Natural killer cell treated with Interleukin-12 subunit alpha and Interleukin-12 subunit beta and Interleukin-15 and Interleukin-18, amount 100 ng/mL, for 72 hours (primary cell): ENCODE measurements around the gene TMEM62. TPM values are rescaled to one million over a fixed set of nuclear protein-coding genes. Genes with fewer than 3 reads are reported as not detected.
"Not testable (repeated sequence)": the region's sequence is repeated elsewhere in the genome, so short reads cannot be mapped to it uniquely, and the experiment has no call there.

Experiments used
- ATAC-seq, 2 donors: fragments of 150-1000 bp; cut with Tn5 transposase in 1 of 2; sonication (Bioruptor Pico), chemical (Tn5 transposase) in 1 of 2; 2 replicates each; pipeline ENCODE4 v1.10.0; 2021
- DNase-seq: peaks from one replicate; pipeline ENCODE4 v3.0.0; 2022; ENCODE audit warnings: low spot score
- H3K27ac Mint-ChIP-seq, 2 donors: 1 replicate in 1 of 2; 2 replicates in 1 of 2; pipeline ENCODE4 v1.8.0; 2022; ENCODE audit warnings: mixed read lengths in 2 of 2, mild to moderate bottlenecking in 1 of 2, moderate library complexity in 1 of 2
- H3K27me3 Mint-ChIP-seq, 2 donors: 1 replicate in 1 of 2; 2 replicates in 1 of 2; pipeline ENCODE4 v1.8.0; 2022; ENCODE audit warnings: mixed read lengths in 2 of 2
- H3K36me3 Mint-ChIP-seq: one replicate; pipeline ENCODE4 v1.8.0; 2022; ENCODE audit warnings: mixed read lengths
- H3K4me1 Mint-ChIP-seq, 2 donors: 1 replicate in 1 of 2; 2 replicates in 1 of 2; pipeline ENCODE4 v1.8.0; 2022; ENCODE audit warnings: low read depth in 2 of 2, mixed read lengths in 2 of 2, mild to moderate bottlenecking in 1 of 2
- H3K4me3 Mint-ChIP-seq: one replicate; pipeline ENCODE4 v1.8.0; 2022; ENCODE audit warnings: mixed read lengths
- H3K9me3 Mint-ChIP-seq: 2 replicates; pipeline ENCODE4 v1.8.0; 2022; ENCODE audit warnings: mixed read lengths
- total RNA-seq, 2 donors: library from RNA; stranded (reverse); gene quantifications; one replicate each; pipeline ENCODE4 v1.2.3, GENCODE V29; 2022

TMEM62 gene
- total RNA-seq, 2 donors from 2014 or later, result 25.5 to 40.3 TPM

DNA sequence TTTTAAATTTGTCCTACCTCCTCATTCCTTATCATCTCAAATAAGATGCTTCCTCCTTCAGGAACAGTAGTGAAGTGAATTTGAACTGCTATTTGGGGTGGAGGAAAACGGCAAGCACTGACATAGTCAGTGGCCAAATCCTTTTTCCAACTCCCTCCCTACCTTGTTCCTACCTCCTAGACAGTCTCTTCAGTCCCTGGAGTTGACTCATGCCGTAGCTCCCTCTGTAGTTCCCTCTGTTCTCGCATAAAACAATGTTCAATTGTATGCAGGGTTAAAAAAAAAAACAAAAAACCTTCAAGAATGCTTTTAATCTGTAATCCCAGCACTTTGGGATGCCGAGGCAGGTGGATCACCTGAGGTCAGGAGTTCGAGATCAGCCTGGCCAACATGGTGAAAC lies 29.0 kb upstream of the TMEM62 start:
- Mint-ChIP-seq H3K9me3 (no peaks in the 10 kb centered on the region), H3K4me1 (peaks cover 59 to 63% of the 10 kb centered on the region in 2 donors), H3K4me3 (peak overlapping the region; percentile 75), H3K27me3 (peaks cover 0 to 4% of the 10 kb centered on the region in 2 donors), H3K36me3 (peaks cover 33% of the 10 kb centered on the region), H3K27ac (peak overlapping the region; percentile 60 to 100)
- ATAC-seq, result no peak
- DNase-seq, result no peak

DNA sequence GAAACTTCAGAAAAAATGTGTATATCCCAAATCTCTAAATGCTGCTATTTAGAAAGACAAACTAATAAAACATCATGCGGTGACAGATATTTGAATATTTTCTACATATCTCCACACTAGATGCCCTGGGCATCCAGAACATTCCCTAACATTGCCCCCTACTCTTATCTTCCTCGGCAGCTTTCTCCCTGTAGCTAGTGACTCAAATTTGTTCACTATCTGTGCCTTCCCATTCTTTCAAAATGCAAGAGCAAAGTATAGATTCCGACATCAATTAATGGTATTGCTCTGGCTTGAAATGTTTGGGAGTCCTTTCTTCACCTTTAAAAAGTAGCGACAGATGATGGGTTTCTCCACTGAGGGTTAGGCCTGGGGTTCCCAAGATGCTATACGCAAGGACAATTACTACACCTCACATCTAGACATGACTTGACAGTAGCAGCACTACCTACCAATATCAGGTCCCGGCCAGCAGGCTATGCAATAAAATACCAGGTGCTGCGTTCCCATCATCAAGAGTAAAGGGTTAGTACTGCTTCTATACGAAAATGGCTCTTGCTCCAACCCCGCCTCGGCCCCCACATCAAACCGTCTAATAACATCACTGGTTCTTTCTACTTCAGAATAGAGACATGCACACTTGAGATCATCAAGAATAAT lies 28.2 kb upstream of the TMEM62 start:
- peak overlapping the region; percentile 99 to 100 for H3K27ac Mint-ChIP-seq
- ATAC-seq (peak; percentile 30 to 58), DNase-seq (no peak)
- peaks cover 0 to 4% of the 10 kb centered on the region in 2 donors for H3K27me3 Mint-ChIP-seq
- H3K36me3 Mint-ChIP-seq, result peaks cover 30% of the 10 kb centered on the region
- peaks cover 54 to 56% of the 10 kb centered on the region in 2 donors for H3K4me1 Mint-ChIP-seq
- peak overlapping the region; percentile 89 for H3K4me3 Mint-ChIP-seq
- no peaks in the 10 kb centered on the region for H3K9me3 Mint-ChIP-seq

DNA sequence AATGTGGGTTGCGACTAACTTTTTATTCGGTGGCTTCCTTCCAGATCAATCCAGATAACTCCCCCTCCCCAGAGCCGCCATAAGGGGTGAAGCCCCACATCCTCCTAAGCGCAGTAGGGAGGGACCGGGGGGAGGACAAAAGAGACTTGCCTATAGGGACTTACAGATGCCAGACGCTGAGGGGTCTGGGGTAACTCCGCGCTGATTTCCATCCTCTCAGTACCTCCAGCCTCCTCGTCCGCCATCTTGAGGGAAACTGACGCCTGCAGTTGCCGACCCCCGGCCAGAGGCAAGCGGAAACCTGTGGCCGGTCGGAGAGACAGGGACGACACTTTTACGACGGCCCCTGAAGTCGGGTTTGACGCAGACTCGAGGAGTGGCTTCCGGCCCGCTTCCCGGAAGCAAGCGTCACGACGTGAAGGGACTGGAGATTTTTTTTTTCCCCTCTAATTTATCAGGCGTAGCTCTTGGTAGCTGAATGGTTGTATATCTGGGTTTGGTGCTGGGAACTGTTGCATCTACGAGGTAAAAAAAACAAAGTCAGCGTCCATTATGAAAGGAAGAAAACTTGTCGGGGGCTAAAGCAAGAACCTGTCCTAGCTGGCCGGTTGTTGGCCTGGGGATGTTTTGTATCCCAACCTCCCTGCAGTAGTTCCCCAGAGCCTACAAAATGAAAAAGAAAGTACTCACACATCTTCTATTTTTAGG lies 27.5 kb upstream of the TMEM62 start, which contains the start of gene UBR1:
TSS of gene UBR1 (minus strand) at position 261 of the 708 bp plus-strand sequence. CDS start at position 245, 16 bp downstream.
- Mint-ChIP-seq H3K36me3 (peaks cover 24% of the 10 kb centered on the region), H3K4me1 (peaks cover 49% of the 10 kb centered on the region in 2 donors)

DNA sequence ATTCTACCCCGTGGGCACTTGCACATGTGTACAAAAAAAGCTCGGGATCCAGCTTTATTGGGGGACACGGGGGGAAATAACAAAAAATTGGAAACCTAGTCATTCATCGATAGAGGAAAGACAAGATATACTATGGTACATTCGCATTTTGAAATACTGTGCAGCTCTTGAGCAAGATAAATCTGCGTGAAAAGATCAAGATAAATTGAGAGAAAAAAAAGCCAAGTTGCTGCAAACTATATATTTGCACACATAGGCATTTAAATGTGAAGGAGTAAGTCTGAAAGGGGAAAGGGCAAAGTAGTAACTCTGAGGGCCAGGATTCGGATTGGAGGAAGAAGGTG lies 26.9 kb upstream of the TMEM62 start:
- peaks cover 20% of the 10 kb centered on the region for H3K36me3 Mint-ChIP-seq
- no peak for DNase-seq
- H3K27me3 Mint-ChIP-seq, result peaks cover 0 to 4% of the 10 kb centered on the region in 2 donors
- ATAC-seq, result no peak
- peaks cover 44% of the 10 kb centered on the region in 2 donors for H3K4me1 Mint-ChIP-seq
- H3K4me3 Mint-ChIP-seq, result peak overlapping the region; percentile 89
- H3K27ac Mint-ChIP-seq, result peak overlapping the region; percentile 99 to 100
- H3K9me3 Mint-ChIP-seq, result no peaks in the 10 kb centered on the region

More for the DNA sequence above, 27.5 kb upstream of the TMEM62 start, which contains the start of gene UBR1:
- peak within 1 kb of the TSS; percentile 89 for H3K4me3 Mint-ChIP-seq
- peak within 1 kb of the TSS; percentile 99 to 100 for H3K27ac Mint-ChIP-seq
- DNase-seq, result peak; percentile 96
- peak; percentile 96 to 98 for ATAC-seq
- H3K27me3 Mint-ChIP-seq, result peaks cover 0 to 4% of the 10 kb centered on the region in 2 donors
- H3K9me3 Mint-ChIP-seq, result no peaks in the 10 kb centered on the region

DNA sequence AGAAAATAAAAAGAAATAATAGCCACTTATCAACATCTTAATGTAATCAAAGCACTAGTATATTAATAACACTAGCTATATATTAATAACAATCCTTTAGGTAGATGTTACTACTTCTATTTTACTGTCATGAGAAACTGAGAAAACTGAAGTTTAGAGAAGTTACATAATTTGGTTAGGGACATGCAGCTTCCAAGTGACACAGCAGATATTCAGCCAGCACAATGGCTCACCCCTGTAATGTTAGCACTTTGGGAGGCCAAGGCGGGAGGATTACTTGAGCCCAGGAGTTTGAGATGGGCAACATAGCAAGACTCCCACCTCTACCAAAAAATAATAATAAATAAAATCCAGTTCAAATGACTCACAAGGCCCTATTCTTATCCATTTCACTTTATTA lies 25.6 kb upstream of the TMEM62 start:
- DNase-seq (no peak), ATAC-seq (no peak)
- Mint-ChIP-seq H3K36me3 (peaks cover 12% of the 10 kb centered on the region), H3K4me3 (no peak overlapping the region), H3K27me3 (peaks cover 0 to 4% of the 10 kb centered on the region in 2 donors), H3K27ac (no peak overlapping the region), H3K4me1 (peaks cover 34 to 35% of the 10 kb centered on the region in 2 donors), H3K9me3 (no peaks in the 10 kb centered on the region)

DNA sequence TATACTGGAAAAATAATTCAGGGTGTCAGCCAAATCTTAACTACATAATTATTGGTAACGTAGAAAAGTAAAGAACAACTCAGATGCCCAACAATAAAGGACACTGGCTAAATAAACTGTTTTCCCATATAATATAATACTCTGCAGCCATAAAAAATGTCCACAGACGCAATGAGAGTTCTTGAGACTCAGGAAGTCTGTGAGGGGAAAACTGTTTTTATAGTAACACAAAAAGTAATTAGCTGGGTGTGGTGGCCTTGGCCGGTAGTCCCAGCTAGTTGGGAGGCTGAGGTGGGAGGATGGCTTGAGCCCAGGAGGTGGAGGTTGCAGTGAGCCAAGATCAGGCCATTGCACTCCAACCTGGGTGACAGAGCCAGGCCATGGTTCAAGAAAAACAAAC lies 22.0 kb upstream of the TMEM62 start:
- ATAC-seq (no peak), DNase-seq (no peak)
- no peaks in the 10 kb centered on the region for H3K9me3 Mint-ChIP-seq
- peaks cover 4 to 5% of the 10 kb centered on the region in 2 donors for H3K27me3 Mint-ChIP-seq
- H3K4me3 Mint-ChIP-seq, result no peak overlapping the region
- peaks cover 6 to 8% of the 10 kb centered on the region in 2 donors for H3K4me1 Mint-ChIP-seq
- no peaks in the 10 kb centered on the region for H3K36me3 Mint-ChIP-seq
- H3K27ac Mint-ChIP-seq, result no peak overlapping the region

GRCh38 chr15:43118286-43118685 lies 15.1 kb upstream of the TMEM62 start:
- ATAC-seq, result no peak
- no peaks in the 10 kb centered on the region for H3K36me3 Mint-ChIP-seq
- H3K4me1 Mint-ChIP-seq, result peaks cover 12 to 24% of the 10 kb centered on the region in 2 donors
- H3K4me3 Mint-ChIP-seq, result no peak overlapping the region
- DNase-seq, result no peak
- peaks cover 0 to 8% of the 10 kb centered on the region in 2 donors for H3K27me3 Mint-ChIP-seq
- no peaks in the 10 kb centered on the region for H3K9me3 Mint-ChIP-seq
- no peak overlapping the region for H3K27ac Mint-ChIP-seq

DNA sequence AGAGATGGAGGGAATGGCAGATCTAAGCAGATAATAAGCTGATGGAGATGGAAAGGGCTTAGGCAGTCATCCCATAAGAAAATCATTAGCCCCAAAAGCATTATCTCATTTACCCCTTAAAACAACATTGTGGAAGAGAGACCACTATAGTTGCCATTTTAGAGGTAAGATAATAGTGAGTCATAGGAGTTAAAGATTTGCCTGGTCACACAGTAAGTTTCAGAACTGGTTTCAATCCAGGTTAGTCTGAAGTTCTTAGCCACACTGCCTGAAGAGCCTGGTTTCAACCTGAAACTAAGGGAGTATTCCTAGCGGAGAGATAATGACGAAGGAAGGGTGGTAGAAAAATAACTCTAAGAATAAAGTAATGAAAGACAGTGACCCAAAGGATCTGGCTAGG lies 14.6 kb upstream of the TMEM62 start:
- H3K27me3 Mint-ChIP-seq, result peaks cover 0 to 8% of the 10 kb centered on the region in 2 donors

GRCh38 chr15:43121863-43122262 lies 11.5 kb upstream of the TMEM62 start:
- no peaks in the 10 kb centered on the region for H3K9me3 Mint-ChIP-seq
- ATAC-seq (no peak), DNase-seq (no peak)
- peak overlapping the region; percentile 88 for H3K4me3 Mint-ChIP-seq
- H3K4me1 Mint-ChIP-seq, result peaks cover 14 to 34% of the 10 kb centered on the region in 2 donors
- peak overlapping the region; percentile 79 to 84 for H3K27ac Mint-ChIP-seq
- no peaks in the 10 kb centered on the region for H3K36me3 Mint-ChIP-seq
- H3K27me3 Mint-ChIP-seq, result peaks cover 0 to 4% of the 10 kb centered on the region in 2 donors

More for the DNA sequence above, 14.6 kb upstream of the TMEM62 start:
- DNase-seq (no peak), ATAC-seq (no peak)
- Mint-ChIP-seq H3K27ac (no peak overlapping the region), H3K4me1 (peaks cover 14 to 30% of the 10 kb centered on the region in 2 donors), H3K36me3 (no peaks in the 10 kb centered on the region), H3K4me3 (no peak overlapping the region), H3K9me3 (no peaks in the 10 kb centered on the region)

GRCh38 chr15:43125100-43125661 lies 8.2 kb upstream of the TMEM62 start:
- peaks cover 14 to 23% of the 10 kb centered on the region in 2 donors for H3K4me1 Mint-ChIP-seq
- no peaks in the 10 kb centered on the region for H3K36me3 Mint-ChIP-seq
- H3K27ac Mint-ChIP-seq, result no peak overlapping the region
- DNase-seq, result no peak
- H3K9me3 Mint-ChIP-seq, result peaks cover 3% of the 10 kb centered on the region
- H3K4me3 Mint-ChIP-seq, result no peak overlapping the region
- no peak for ATAC-seq
- H3K27me3 Mint-ChIP-seq, result peaks cover 0 to 7% of the 10 kb centered on the region in 2 donors

DNA sequence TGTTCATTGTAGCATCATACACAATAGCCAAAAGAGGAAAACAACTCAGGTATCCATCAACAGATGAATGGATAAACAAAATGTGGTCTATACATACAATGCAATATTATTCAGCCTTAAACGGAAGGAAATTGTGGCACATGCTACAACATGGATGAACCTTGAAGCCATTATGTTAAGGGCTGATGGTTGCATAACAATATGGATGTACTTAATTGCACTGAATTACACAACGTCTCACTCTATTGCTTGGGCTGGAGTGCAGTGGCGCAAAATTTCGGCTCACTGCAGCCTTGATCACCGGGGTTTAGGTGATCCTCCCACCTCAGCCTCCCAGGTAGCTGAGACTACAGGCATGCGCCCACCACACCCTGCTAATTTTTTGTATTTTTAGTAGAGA lies 7.0 kb upstream of the TMEM62 start:
- ATAC-seq, result no peak
- peaks cover 3% of the 10 kb centered on the region for H3K9me3 Mint-ChIP-seq
- peaks cover 0 to 7% of the 10 kb centered on the region in 2 donors for H3K27me3 Mint-ChIP-seq
- no peak overlapping the region for H3K4me3 Mint-ChIP-seq
- DNase-seq, result no peak
- no peak overlapping the region for H3K27ac Mint-ChIP-seq
- H3K36me3 Mint-ChIP-seq, result no peaks in the 10 kb centered on the region
- H3K4me1 Mint-ChIP-seq, result peaks cover 14 to 23% of the 10 kb centered on the region in 2 donors

DNA sequence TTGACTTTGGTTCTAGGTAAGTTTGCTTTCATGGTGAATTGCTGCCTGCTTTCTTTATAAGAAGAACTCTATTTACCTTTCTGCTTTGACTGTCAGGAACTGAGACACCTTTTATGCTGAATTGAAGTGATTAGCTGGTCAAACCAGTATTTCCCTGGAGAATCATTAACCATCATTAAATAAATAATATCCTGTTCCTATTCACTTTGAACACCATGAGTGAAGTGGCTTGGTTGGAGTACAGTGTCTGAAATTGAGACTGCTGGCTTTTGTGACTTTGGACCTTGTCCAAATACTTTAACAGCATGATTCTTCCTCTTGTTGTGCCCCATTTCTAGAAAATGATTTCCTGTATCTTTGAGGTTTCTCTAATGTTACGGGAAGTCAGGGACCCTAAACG lies 5.6 kb upstream of the TMEM62 start:
- ATAC-seq (no peak), DNase-seq (no peak)
- Mint-ChIP-seq H3K27ac (no peak overlapping the region), H3K27me3 (peaks cover 0 to 7% of the 10 kb centered on the region in 2 donors), H3K4me3 (no peak overlapping the region), H3K36me3 (no peaks in the 10 kb centered on the region), H3K9me3 (peaks cover 3% of the 10 kb centered on the region), H3K4me1 (peaks cover 7 to 16% of the 10 kb centered on the region in 2 donors)

- not testable (repeated sequence) for H3K27me3 Mint-ChIP-seq, H3K36me3 Mint-ChIP-seq, H3K9me3 Mint-ChIP-seq, H3K4me3 Mint-ChIP-seq, H3K27ac Mint-ChIP-seq, DNase-seq, ATAC-seq
- peaks cover 7 to 14% of the 10 kb centered on the region in 2 donors for H3K4me1 Mint-ChIP-seq
Measured at GRCh38 chr15:43128174-43128979, 5.0 kb upstream of the TMEM62 start.
